ENCODE results near the gene OR4D6. TPM values are rescaled to one million over a fixed set of nuclear protein-coding genes. Genes with fewer than 3 reads are reported as not detected.

The OR4D6 gene
- not detected for total RNA-seq
- long read RNA-seq = 0 reads

DNA sequence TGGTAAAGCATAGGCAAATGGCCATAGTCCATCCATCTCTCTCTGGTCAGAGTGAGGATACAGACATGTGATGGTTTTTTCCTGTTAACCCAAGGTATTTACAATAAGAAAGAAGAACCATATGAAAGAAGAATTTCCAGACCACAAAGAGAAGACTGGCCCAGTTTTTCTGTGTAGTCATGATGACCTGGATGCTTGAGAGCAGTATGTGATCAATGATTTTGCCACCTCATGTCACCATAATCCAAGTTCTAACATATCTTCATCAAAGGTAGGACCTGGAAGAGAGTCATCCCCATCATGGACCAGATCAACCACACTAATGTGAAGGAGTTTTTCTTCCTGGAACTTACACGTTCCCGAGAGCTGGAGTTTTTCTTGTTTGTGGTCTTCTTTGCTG, at the start of gene OR4D6:
Gene OR4D6, plus strand, starts transcription at position 301 of the 400 bp plus-strand sequence. Its CDS starts 0 bp downstream, at position 301.
- ATAC-seq (no peak), DNase-seq (no peak)
- 64% methylated on average over 2 of the region's 2 CpGs for WGBS (ENCODE audit: insufficient coverage, low coverage, low lambda C conversion rate, missing lambda C conversion rate)
- no peak within 1 kb of the TSS for H3K27ac ChIP-seq
- TF ChIP-seq, protein P1, sequence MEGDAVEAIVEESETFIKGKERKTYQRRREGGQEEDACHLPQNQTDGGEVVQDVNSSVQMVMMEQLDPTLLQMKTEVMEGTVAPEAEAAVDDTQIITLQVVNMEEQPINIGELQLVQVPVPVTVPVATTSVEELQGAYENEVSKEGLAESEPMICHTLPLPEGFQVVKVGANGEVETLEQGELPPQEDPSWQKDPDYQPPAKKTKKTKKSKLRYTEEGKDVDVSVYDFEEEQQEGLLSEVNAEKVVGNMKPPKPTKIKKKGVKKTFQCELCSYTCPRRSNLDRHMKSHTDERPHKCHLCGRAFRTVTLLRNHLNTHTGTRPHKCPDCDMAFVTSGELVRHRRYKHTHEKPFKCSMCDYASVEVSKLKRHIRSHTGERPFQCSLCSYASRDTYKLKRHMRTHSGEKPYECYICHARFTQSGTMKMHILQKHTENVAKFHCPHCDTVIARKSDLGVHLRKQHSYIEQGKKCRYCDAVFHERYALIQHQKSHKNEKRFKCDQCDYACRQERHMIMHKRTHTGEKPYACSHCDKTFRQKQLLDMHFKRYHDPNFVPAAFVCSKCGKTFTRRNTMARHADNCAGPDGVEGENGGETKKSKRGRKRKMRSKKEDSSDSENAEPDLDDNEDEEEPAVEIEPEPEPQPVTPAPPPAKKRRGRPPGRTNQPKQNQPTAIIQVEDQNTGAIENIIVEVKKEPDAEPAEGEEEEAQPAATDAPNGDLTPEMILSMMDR (IDR thresholded peaks at IDR 0.05) = no peak
- no peak for TF ChIP-seq POLR2A (IDR thresholded peaks at IDR 0.05)
- H3K36me3 ChIP-seq = no peaks in the 10 kb centered on the region
- no peaks in the 10 kb centered on the region for H3K4me1 ChIP-seq
- H3K4me3 ChIP-seq = no peak within 1 kb of the TSS
- no peaks in the 10 kb centered on the region for H3K27me3 ChIP-seq
- intact Hi-C loops (cut with DNase I) = no loop called here
- no peaks in the 10 kb centered on the region for H3K9me3 ChIP-seq

DNA sequence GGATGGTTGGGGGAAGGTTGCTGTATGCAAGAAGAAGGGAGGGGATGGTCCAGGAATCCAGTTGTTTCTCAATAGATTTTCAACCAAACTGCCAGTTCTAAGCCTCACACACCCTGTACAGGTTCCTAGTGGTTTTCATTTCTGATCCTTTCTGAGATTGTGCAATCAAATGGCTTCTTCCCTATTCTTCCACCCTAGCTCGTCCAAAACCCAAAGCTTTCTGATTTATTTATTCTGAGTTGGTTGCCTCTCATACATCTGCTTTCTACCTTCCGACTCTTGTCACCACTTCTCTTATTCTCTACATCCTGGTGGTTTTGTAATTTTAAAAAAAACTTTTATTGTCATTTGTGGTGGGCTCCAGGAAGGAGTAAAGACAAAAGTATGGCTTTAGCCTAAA, 43.1 kb upstream of the OR4D6 start:
- Histone ChIP-seq H3K36me3 (no peaks in the 10 kb centered on the region), H3K27me3 (no peaks in the 10 kb centered on the region), H3K4me3 (no peak overlapping the region), H3K4me1 (no peaks in the 10 kb centered on the region), H3K9me3 (no peaks in the 10 kb centered on the region), H3K27ac (no peak overlapping the region)
- no peak for DNase-seq
- intact Hi-C loops (cut with DNase I) = no loop called here
- no peak for TF ChIP-seq POLR2A (IDR thresholded peaks at IDR 0.05)
- TF ChIP-seq, protein P1 (IDR thresholded peaks at IDR 0.05) = no peak
- WGBS (ENCODE audit: insufficient coverage, low coverage, low lambda C conversion rate, missing lambda C conversion rate) = 21% methylated on average over 2 of the region's 2 CpGs
- ATAC-seq = no peak

DNA sequence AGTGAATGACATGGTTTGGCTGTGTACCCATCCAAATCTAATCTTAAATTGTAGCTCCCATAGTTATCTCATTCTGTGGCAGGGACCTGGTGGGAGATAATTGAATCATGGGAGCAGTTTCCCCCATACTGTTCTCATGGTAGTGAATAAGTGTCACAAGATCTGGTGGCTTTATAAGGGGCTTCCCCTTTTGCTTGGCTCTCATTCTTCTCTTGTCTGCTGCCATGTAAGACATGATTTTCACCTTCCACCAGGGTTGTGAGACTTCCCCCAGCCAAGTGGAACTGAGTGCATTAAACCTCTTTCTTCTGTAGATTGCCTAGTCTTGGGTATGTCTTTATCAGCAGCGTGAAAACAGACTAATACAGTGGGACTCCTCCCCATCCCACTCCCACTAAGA, 41.6 kb upstream of the OR4D6 start:
- Histone ChIP-seq H3K27me3 (no peaks in the 10 kb centered on the region), H3K27ac (no peak overlapping the region), H3K4me3 (no peak overlapping the region), H3K36me3 (no peaks in the 10 kb centered on the region), H3K4me1 (no peaks in the 10 kb centered on the region), H3K9me3 (no peaks in the 10 kb centered on the region)
- WGBS (ENCODE audit: insufficient coverage, low coverage, low lambda C conversion rate, missing lambda C conversion rate) = 71% methylated on average over 1 of the region's 1 CpG
- ATAC-seq (no peak), DNase-seq (no peak)
- intact Hi-C loops (cut with DNase I) = no loop called here
- TF ChIP-seq, protein P1 (IDR thresholded peaks at IDR 0.05) = no peak
- no peak for TF ChIP-seq POLR2A (IDR thresholded peaks at IDR 0.05)

DNA sequence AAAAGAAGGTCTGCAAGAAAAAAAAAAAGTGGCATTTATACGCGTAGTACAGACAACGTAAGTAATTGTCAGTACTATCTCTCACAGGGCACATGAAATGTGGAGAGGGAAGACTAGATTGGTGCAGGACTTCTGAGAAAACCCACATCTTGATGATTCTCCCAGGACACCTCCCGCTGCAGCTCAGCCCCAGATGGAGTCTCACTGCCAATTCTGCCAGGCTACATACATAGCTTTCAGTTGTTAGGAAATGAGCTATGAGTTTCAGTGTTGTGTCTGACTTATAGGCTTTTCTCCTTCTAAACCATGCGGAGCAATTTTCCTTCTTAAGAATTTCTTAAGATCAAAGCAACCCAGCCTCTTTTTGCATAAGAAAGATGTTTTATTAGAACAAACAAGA, 40.1 kb upstream of the OR4D6 start:
- Histone ChIP-seq H3K27me3 (no peaks in the 10 kb centered on the region), H3K27ac (no peak overlapping the region), H3K4me3 (no peak overlapping the region), H3K9me3 (no peaks in the 10 kb centered on the region), H3K4me1 (no peaks in the 10 kb centered on the region), H3K36me3 (no peaks in the 10 kb centered on the region)
- no peak for ATAC-seq
- DNase-seq = no peak
- no peak for TF ChIP-seq POLR2A (IDR thresholded peaks at IDR 0.05)
- TF ChIP-seq, protein P1 (IDR thresholded peaks at IDR 0.05) = no peak
- 62% methylated on average over 3 of the region's 5 CpGs for WGBS (ENCODE audit: insufficient coverage, low coverage, low lambda C conversion rate, missing lambda C conversion rate)
- intact Hi-C loops (cut with DNase I) = no loop called here

DNA sequence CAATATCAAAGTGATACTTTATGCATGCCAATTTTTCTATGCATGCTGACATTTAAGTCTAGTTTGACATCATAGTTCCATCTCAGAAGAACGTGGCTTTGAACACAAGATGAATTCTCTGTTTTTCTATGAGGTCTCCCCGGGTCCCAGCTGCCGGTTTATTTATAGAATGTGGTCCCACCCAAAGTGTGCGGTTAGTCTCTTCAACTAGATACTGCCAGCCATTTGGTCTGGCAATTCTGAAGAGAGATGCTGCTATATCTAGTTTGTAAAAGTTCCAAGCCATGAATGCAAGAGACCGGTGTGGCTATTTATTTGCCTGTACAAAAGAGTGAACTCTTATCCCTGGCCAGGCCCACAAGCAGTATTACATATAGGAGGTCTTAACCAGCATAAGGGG, 39.7 kb upstream of the OR4D6 start:
- intact Hi-C loops (cut with DNase I) = no loop called here

More for the DNA sequence above, 39.7 kb upstream of the OR4D6 start:
- DNase-seq (no peak), ATAC-seq (no peak)
- no peak for TF ChIP-seq POLR2A (IDR thresholded peaks at IDR 0.05)
- TF ChIP-seq, protein P1 (IDR thresholded peaks at IDR 0.05) = no peak
- 47% methylated on average over 5 of the region's 5 CpGs for WGBS (ENCODE audit: insufficient coverage, low coverage, low lambda C conversion rate, missing lambda C conversion rate)
- no peaks in the 10 kb centered on the region for H3K36me3 ChIP-seq
- H3K27me3 ChIP-seq = no peaks in the 10 kb centered on the region
- H3K9me3 ChIP-seq = no peaks in the 10 kb centered on the region
- H3K27ac ChIP-seq = no peak overlapping the region
- no peak overlapping the region for H3K4me3 ChIP-seq
- no peaks in the 10 kb centered on the region for H3K4me1 ChIP-seq
